Liver (tissue), 9 donors: ENCODE results near the gene CCDC116. TPM values are rescaled to one million over a fixed set of nuclear protein-coding genes. Genes with fewer than 3 reads are reported as not detected.

ENCODE experiments used
- DNase-seq: peaks from one replicate; pipeline ENCODE4 v3.0.0-alpha.2; 2017; ENCODE audit warnings: low spot score
- H3K27ac ChIP-seq, 2 donors: one replicate each; pipeline ENCODE4 v1.7.0; 2013; ENCODE audit warnings: inconsistent platforms in 2 of 2, low read length in 2 of 2, control low read depth in 1 of 2, low read depth in 1 of 2, mild to moderate bottlenecking in 1 of 2
- H3K27me3 ChIP-seq, 4 donors: one replicate each; pipeline versions ENCODE4 v1.6.1 to v1.7.0; 2013; ENCODE audit warnings: low read length in 3 of 4, inconsistent platforms in 1 of 4, mild to moderate bottlenecking in 1 of 4, moderate library complexity in 1 of 4; ENCODE audit not compliant: control insufficient read depth in 4 of 4, insufficient read depth in 4 of 4
- H3K36me3 ChIP-seq, 4 donors: one replicate each; pipeline versions ENCODE4 v1.6.1 to v1.7.0; 2013; ENCODE audit warnings: low read length in 3 of 4, mild to moderate bottlenecking in 3 of 4, low read depth in 1 of 4, moderate library complexity in 1 of 4; ENCODE audit not compliant: control insufficient read depth in 4 of 4, insufficient read depth in 3 of 4
- H3K4me1 ChIP-seq, 4 donors: one replicate each; pipeline versions ENCODE4 v1.6.1 to v1.7.0; 2013; ENCODE audit warnings: low read length in 3 of 4, mild to moderate bottlenecking in 3 of 4, moderate library complexity in 1 of 4; ENCODE audit not compliant: control insufficient read depth in 4 of 4, insufficient read depth in 4 of 4
- H3K4me3 ChIP-seq, 3 donors: one replicate each; pipeline versions ENCODE4 v1.6.1 to v1.7.0; 2013; ENCODE audit warnings: low read length in 3 of 3, control low read depth in 1 of 3, low read depth in 1 of 3, mild to moderate bottlenecking in 1 of 3
- H3K9ac ChIP-seq, 2 donors: one replicate each; pipeline ENCODE4 v1.7.0; 2013; ENCODE audit warnings: low read length in 2 of 2, mild to moderate bottlenecking in 2 of 2, moderate library complexity in 2 of 2, control low read depth in 1 of 2, low read depth in 1 of 2
- H3K9me3 ChIP-seq, 4 donors: one replicate each; pipeline versions ENCODE4 v1.6.1 to v1.7.0; 2013; ENCODE audit warnings: low read length in 3 of 4; ENCODE audit not compliant: control insufficient read depth in 4 of 4
- CTCF ChIP-seq: fragments of 150-350 bp; IDR thresholded peaks from 2 replicates; pipeline ENCODE4 v1.5.1; 2017; ENCODE audit warnings: improper control_type of control experiment, low read depth, low read length; ENCODE audit not compliant: missing input control
- EGR1 ChIP-seq, 2 donors: IDR thresholded peaks; 2 replicates each; pipeline ENCODE4 v1.6.1; 2016 to 2018; ENCODE audit warnings: antibody characterized with exemption in 2 of 2, low read depth in 2 of 2
- FOXA1 ChIP-seq: IDR thresholded peaks from 2 replicates; pipeline ENCODE4 v1.6.1; 2016; ENCODE audit warnings: antibody characterized with exemption
- FOXA2 ChIP-seq: IDR thresholded peaks from 2 replicates; pipeline ENCODE4 v1.6.1; 2016; ENCODE audit warnings: antibody characterized with exemption
- GABPA ChIP-seq, 2 donors: IDR thresholded peaks in 1 of 2; conservative IDR thresholded peaks in 1 of 2; 2 replicates each; pipeline ENCODE4 v1.6.1; 2016; ENCODE audit warnings: antibody characterized with exemption in 2 of 2, mild to moderate bottlenecking in 1 of 2, moderate library complexity in 1 of 2
- HNF4A ChIP-seq, 2 donors: conservative IDR thresholded peaks; 2 replicates each; pipeline ENCODE4 v1.6.1; 2016; ENCODE audit warnings: antibody characterized with exemption in 2 of 2, mild to moderate bottlenecking in 2 of 2
- HNF4G ChIP-seq: IDR thresholded peaks from 2 replicates; pipeline ENCODE4 v1.6.1; 2016; ENCODE audit warnings: antibody characterized with exemption
- JUND ChIP-seq, 2 donors: IDR thresholded peaks; 2 replicates each; pipeline ENCODE4 v1.6.1; 2016; ENCODE audit warnings: antibody characterized with exemption in 2 of 2
- MAX ChIP-seq: IDR thresholded peaks from 2 replicates; pipeline ENCODE4 v1.6.1; 2016; ENCODE audit warnings: antibody characterized with exemption
- NR2F2 ChIP-seq: IDR thresholded peaks from 2 replicates; pipeline ENCODE4 v1.6.1; 2016; ENCODE audit warnings: antibody characterized with exemption
- RAD21 ChIP-seq, 2 donors: IDR thresholded peaks; 2 replicates each; pipeline ENCODE4 v1.6.1; 2016; ENCODE audit warnings: antibody characterized with exemption in 2 of 2, mild to moderate bottlenecking in 2 of 2
- REST ChIP-seq: IDR thresholded peaks from 2 replicates; pipeline ENCODE4 v1.6.1; 2016; ENCODE audit warnings: antibody characterized with exemption, mild to moderate bottlenecking
- RXRA ChIP-seq, 2 donors: IDR thresholded peaks; 2 replicates each; pipeline ENCODE4 v1.6.1; 2017 to 2018; ENCODE audit warnings: antibody characterized with exemption in 2 of 2, mild to moderate bottlenecking in 1 of 2
- SP1 ChIP-seq: IDR thresholded peaks from 2 replicates; pipeline ENCODE4 v1.6.1; 2018; ENCODE audit warnings: antibody characterized with exemption, mild to moderate bottlenecking
- TAF1 ChIP-seq: conservative IDR thresholded peaks from 2 replicates; pipeline ENCODE4 v1.6.1; 2016; ENCODE audit warnings: antibody characterized with exemption, mild to moderate bottlenecking
- YY1 ChIP-seq: IDR thresholded peaks from 2 replicates; pipeline ENCODE4 v1.6.1; 2016; ENCODE audit warnings: antibody characterized with exemption, mild to moderate bottlenecking
- ZBTB33 ChIP-seq: IDR thresholded peaks from 2 replicates; pipeline ENCODE4 v1.6.1; 2016; ENCODE audit warnings: antibody characterized with exemption
- WGBS: extraction: QIAGEN DNeasy Blood & Tissue Kit; methylation state at CpG from one replicate; pipeline ENCODE4 v1.1.7; 2013; 5-methylcytosine and 5-hydroxymethylcytosine counted together
- polyA plus RNA-seq, 2 donors: library from polyadenylated mRNA; stranded (reverse) in 1 of 2; unstranded in 1 of 2; fragments of 200-250 nt in 1 of 2; fragments of >200 nt in 1 of 2; fragmentation: Nextera tagmentation in 1 of 2; extraction: Ambion mirVana in 1 of 2; gene quantifications; one replicate each; pipeline versions ENCODE4 v1.2.1 to v1.2.3, GENCODE V29; 2013 to 2015
- total RNA-seq, 2 donors: library from RNA; depleted of rRNA; stranded (reverse); fragments of >200 nt; gene quantifications; one replicate each; pipeline ENCODE4 v1.2.3, GENCODE V29; 2014
- donor health status: healthy.
- donor health status: healthy.
- donor health status: healthy.
- donor health status: healthy.
- donor health status: healthy.

The CCDC116 gene
- total and polyA plus RNA-seq, 4 donors, result 0.05 to 0.08 (median 0.05) TPM; not detected in 1

GRCh38 chr22:21650823-21651520, 18.4 kb downstream of the CCDC116 start:
- H3K27ac ChIP-seq, result no peak overlapping the region
- H3K9me3 ChIP-seq, result no peaks in the 10 kb centered on the region
- no peak overlapping the region for H3K9ac ChIP-seq
- H3K4me3 ChIP-seq, result peak overlapping the region in 1 of 3 donors; percentile 52
- no peak for TF ChIP-seq HNF4G
- no peak for TF ChIP-seq EGR1 (IDR thresholded peaks at IDR 0.05; ENCODE audit: low read depth in 2 of 2)
- no peak for TF ChIP-seq REST
- TF ChIP-seq SP1, result no peak
- no peak for TF ChIP-seq YY1
- no peak for TF ChIP-seq FOXA2
- no peak for TF ChIP-seq CTCF
- no peak for TF ChIP-seq TAF1
- TF ChIP-seq JUND (IDR thresholded peaks at IDR 0.05), result no peak
- no peak for TF ChIP-seq GABPA (IDR thresholded peaks at IDR 0.05 in 1 of 2, conservative IDR thresholded peaks at IDR 0.05 in 1 of 2)
- TF ChIP-seq HNF4A (conservative IDR thresholded peaks at IDR 0.05), result no peak
- TF ChIP-seq MAX, result no peak
- no peak for TF ChIP-seq RAD21 (IDR thresholded peaks at IDR 0.05)
- H3K27me3 ChIP-seq, result no peaks in the 10 kb centered on the region
- H3K36me3 ChIP-seq, result peaks cover 0 to 6% (median 4%) of the 10 kb centered on the region in 4 donors
- H3K4me1 ChIP-seq, result peaks cover 11 to 17% (median 13%) of the 10 kb centered on the region in 4 donors
- DNase-seq, result peak; percentile 30
- WGBS, result 30% methylated on average over 6 of the region's 6 CpGs

GRCh38 chr22:21651521-21652009, 19.0 kb downstream of the CCDC116 start:
- Histone ChIP-seq H3K9ac (no peak overlapping the region), H3K27me3 (no peaks in the 10 kb centered on the region), H3K4me1 (peaks cover 11 to 17% (median 13%) of the 10 kb centered on the region in 4 donors), H3K9me3 (no peaks in the 10 kb centered on the region), H3K36me3 (peaks cover 0 to 5% (median 3%) of the 10 kb centered on the region in 4 donors), H3K27ac (no peak overlapping the region), H3K4me3 (peak overlapping the region in 2 of 3 donors; percentile 50 to 52)
- no peak for DNase-seq
- WGBS, result 5% methylated on average over 29 of the region's 29 CpGs
- TF ChIP-seq RAD21 (IDR thresholded peaks at IDR 0.05), result no peak
- no peak for TF ChIP-seq RXRA (IDR thresholded peaks at IDR 0.05)
- no peak for TF ChIP-seq EGR1 (IDR thresholded peaks at IDR 0.05; ENCODE audit: low read depth in 2 of 2)
- no peak for TF ChIP-seq SP1
- no peak for TF ChIP-seq REST
- TF ChIP-seq NR2F2, result no peak
- TF ChIP-seq ZBTB33, result no peak
- no peak for TF ChIP-seq JUND (IDR thresholded peaks at IDR 0.05)
- TF ChIP-seq CTCF, result no peak
- no peak for TF ChIP-seq TAF1
- no peak for TF ChIP-seq GABPA (IDR thresholded peaks at IDR 0.05 in 1 of 2, conservative IDR thresholded peaks at IDR 0.05 in 1 of 2)
- TF ChIP-seq FOXA1, result no peak
- no peak for TF ChIP-seq HNF4G
- no peak for TF ChIP-seq FOXA2
